ENCODE results near the gene ATP8A2.
"Not testable (repeated sequence)": the region's sequence is repeated elsewhere in the genome, so short reads cannot be mapped to it uniquely, and the experiment has no call there.

The ATP8A2 gene

DNA sequence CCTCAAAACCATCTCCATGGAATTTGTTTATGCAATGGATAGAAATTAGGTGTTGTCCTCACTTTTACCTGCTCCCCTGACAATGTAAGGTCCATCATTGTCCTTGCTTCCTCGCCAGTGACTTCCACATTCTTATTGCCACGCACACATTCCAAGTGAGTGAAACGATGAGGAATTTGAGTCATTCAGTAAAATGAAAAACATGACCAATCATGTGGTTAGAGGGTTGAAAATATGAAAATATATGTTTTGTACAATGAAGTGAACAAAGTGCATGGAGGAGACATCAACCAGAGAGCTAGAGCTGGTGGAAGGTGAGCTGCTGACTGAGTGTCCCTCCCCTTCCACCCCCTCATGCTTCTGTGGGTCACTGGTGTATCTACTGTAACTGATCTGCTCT, 91.7 kb downstream of the ATP8A2 start:
- no peak for DNase-seq (ENCODE audit: low spot score)

DNA sequence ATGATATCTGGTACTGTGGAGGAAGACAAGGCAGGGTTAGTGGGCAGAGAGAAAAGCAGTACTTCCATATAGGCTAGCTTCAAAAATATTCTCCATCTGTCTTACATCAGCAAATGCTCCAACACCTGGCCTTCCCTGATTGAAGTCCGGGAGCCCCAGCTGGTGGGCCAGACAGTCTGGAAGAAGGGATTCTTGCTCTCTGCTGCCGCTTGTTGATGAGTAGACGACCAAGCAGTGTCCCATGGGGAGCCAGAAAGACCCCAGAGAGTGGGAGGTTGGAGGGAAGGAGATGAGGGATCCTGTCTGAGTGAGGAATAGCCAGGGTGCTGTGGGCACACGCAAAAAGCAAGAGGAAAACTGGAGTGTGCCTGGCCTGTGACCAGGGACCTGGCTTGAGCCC, 95.1 kb downstream of the ATP8A2 start:
- DNase-seq (ENCODE audit: low spot score): no peak

DNA sequence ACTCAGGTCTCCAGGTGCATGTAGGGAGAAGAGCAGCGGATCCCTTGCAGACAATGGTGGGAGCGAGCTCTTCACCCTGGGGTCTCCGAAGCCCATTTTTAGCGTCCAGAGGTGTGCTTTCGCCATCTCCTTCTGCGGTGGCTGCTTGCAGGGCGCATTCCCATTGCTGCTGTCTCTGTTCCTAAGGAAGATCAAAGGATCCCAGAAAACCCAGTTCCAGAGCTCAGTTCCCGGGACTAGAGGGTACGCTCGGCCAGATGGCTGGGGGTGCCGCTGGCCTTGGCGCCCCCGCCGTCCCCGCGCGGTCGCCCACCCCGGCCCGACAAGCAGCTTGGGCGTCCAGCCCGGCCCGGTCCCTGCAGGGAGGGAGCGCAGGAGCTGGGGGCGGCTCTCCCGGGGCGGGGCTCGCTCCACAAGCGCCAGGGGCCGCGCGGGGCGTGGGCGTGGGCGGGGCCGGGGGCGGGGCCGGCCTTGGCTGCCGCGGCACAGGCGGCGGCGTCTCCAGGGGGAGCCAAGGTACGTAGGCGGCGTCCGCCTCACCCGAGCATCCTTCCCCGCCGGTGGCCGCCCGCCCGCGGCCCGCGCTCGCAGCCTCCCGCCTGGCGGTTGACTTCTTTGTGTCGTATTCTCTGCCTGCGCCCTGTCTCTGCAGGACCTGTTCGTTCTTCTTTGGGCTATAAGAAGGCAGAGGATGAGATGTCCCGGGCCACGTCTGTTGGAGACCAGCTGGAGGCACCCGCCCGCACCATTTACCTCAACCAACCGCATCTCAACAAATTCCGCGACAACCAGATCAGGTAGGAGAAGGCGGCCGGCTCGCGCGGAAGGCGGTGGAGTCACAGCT, 96.8 kb downstream of the ATP8A2 start:
- DNase-seq (ENCODE audit: low spot score): no peak

DNA sequence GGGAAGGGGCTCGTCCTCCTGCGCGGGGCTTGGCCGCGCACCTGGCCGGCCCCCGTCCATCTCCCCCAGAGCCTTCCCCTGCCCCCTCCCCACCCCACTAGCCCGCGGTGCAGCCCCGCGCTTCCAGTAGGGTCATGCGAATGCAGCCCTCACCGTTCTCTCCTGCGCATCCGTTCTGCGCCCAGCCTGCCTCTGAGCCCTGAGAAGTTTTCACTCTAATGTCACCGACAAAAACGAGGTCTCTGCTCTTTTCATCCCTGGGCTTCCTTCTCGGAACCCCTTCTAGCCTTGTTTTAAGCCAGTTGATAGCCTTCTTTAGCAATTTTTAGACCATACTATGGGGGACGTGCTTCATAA, 97.4 kb downstream of the ATP8A2 start:
- no peak for DNase-seq (ENCODE audit: low spot score)

DNA sequence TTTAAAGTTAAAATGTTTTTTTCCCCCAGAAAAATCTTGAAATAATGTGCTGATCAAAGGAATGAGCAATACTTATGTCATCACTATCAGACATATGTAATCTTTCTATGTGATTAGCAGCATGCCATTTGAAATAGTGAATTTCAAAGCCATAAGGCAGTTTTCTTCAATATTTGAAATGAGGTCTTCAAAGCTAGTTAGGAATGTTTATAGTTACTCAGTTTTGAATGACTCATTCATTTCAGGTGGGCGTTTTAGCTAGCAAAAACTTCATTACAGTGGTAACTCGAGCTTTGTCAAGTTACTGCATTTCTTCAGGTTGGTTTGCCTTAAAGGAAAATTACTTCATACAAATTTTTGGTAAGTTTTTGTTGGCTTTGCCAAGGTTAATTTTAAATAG, 102.1 kb downstream of the ATP8A2 start:
- no peak for DNase-seq (ENCODE audit: low spot score)

DNA sequence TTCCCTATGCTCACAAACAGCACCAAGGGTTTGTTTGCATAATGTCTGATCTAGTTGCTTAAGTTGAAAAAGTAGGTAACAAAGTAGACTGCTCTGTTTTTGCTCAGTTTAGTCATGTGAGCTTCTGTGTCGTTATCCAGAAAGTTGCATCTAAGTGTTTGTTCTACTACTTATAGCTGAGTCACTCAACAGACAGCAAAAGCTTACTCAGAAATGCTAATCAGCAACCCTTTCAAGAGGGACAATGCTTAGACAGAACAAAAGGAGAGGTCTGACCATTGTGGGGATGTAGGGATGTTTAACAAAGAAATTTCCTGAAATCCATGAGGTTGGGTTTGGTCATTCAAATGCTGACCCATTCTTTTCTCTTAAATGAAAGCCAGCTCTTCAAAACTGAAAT, 106.4 kb downstream of the ATP8A2 start:
- no peak for DNase-seq (ENCODE audit: low spot score)

DNA sequence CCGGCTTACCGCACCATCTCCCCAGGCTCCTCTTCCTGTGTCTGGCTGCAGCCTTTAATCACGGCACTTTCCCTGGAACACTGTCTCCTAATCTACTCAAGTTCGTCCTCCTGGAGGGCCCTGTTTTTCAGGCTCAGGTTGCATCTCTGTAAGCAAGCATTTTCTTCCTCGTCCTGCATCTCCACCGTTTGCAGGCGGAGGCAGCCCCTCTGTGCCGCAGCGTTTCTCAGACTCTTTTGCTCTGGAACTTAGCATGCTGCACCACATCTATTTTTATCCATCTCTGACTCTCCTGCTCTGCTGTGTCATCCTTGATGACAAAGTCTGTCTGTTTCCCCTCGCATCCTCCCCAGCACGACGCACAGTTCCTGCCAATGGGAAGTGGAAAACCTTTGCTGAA, 117.5 kb downstream of the ATP8A2 start:
- no peak for DNase-seq (ENCODE audit: low spot score)

DNA sequence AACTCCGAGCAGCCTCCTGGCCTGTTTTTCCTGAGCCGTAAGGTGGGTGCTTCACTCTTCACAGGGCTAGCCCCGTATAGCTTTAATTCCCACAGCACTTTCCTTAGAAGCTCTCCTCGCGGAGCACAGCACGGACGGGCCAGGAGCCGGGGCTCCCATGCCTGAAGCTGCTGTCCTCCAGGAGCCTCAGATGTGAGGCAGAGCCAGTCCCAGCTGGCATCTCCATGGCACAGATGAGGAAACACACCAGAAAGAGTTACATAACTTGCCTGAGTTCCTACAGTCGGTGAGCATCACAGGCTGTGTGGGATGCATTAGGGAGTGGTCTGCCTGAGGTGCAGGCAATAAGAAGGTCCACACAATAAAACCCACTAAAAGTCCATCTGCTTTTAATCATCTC, 118.5 kb downstream of the ATP8A2 start:
- no peak for DNase-seq (ENCODE audit: low spot score)

DNA sequence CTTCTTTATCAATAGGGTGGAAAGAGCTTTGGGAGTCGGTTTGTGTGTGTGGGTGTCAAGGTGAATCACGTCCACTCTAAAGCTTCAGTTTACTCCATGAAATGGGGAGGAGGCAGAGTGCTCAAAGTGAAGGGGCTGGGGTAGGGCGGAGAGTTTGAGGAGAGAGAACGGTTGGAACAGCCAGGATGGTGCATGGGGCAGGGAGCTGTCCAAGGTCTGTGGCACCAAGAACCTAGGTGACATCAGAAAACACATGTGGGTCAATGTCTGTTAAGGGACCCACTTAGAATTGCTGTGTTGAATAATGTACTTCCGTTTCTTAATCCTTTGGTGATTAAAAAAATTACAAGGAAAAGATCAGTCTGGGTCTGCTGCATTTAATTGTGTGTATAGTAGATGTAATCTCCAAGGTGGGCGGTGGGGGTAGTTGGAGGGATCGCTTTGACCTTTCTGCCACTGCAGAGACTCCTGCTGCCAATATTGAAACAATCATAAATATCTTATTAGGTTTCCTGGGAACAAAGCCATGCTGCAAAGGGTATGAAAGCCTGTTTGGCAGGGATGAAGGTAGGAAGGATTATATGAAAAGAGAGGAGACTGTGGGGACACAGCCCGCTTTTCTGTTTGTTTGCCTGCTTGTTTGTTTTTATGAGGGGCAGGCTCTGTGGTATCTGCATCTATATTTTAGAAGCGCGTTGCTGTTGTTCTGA, 122.3 kb downstream of the ATP8A2 start:
- DNase-seq (ENCODE audit: low spot score): no peak

DNA sequence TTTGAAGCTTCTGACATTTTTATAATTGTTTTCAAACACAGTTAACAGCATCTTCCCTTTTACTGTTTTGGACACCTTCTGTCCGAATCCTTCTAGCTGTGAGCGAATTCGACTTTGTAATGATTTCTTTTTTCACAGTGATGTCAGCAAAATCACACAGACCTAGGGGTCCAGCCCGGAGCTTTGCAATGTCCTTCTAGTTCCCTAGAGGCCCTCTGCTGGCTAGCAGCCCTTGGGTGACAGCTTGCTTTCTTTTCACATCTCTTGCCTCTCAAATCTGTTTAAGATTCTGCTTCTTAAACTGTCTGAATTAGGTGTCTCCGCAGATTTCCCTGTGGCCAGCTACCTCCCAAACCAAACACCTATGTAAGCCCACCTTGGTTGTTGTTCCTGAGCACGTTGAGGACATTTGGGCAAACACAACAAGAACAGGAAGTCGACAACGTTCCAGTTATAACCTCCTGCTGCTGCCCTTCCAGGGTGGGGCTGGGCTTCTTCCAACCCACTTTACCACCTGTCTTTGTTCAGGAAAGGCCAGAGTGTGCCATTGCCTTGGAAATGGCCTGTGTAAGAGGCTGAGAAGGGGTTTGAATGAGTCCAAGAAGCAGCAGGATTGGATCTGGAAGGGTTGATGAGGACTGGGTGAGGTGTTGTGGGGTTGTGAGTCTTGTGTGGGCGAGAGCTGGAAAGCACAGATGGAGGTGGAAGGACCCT, 123.1 kb downstream of the ATP8A2 start:
- DNase-seq (ENCODE audit: low spot score): no peak

DNA sequence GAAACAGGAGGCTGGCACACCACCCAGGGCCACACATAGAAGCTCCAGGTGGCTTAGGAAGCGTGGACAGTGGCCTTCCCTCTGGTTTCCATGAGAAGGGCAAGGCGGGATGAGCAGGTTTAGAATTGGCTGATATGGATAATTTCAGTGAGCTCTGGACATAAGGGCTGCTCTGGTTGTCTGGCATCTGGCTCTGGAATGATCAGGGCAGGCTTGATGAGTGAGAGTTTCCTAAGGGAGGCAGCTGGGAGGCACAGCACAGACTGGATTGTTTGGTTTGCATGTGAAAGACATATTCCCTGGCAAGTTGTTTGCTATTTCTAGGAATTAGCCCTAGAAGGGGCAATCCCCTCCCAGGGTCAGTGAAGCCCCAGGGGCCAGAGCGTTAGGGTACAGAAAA, 129.5 kb downstream of the ATP8A2 start:
- no peak for DNase-seq (ENCODE audit: low spot score)

DNA sequence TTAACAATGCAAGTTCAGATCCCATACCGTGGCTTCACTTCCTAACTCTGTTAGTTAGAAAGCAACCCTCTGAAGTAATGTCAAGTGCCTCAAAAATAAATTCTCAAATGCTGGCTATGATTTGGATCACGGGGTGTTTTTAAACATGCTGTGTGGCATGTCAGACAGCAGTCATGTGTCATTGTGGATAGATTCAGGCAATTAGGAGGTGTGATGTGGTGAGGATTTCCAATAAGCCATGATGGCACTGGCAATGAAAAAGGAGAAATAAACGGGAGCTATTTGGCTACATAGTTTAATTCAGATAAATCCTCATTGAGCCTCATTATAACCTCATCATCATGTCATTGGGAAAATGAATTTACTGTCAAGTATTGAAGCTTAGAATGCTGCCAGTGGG, 130.3 kb downstream of the ATP8A2 start:
- DNase-seq (ENCODE audit: low spot score): no peak

DNA sequence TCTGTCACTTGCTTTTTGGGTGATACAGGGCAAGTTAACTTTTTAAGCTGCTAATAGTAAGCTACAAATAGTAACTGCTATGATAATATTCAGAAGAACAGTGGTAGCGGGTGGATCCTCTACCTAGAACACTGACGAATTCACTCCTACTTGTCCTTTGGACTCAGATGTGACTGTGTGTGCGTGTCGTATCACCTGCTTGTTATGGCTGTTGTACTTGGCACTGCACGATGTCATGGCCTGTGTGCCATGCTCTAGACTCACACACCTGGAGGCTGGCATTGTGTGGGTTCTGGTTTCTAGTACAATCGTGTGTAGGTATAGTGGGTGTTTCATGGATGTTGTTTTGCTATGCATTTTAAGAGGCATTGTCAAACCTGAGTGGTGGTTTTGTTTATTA, 130.8 kb downstream of the ATP8A2 start:
- DNase-seq (ENCODE audit: low spot score): no peak

DNA sequence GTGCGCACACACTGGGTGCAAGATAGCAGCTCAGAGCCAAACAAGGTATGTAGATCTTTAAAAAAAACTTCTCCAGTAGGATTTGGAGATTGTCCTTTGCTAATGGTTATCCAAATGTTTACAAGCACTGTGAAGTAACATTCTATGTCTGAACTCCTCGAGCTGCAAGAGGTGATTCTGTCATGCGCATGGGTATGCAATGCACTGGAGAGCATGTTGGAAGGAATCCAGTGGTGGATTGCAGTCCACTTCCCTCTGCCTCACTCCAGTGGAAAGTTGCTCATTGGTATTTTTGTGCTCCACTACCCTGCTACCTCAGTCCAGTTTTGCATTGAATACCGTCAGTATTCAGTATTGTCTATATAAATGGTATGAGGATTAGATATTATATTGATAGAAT, 132.1 kb downstream of the ATP8A2 start:
- no peak for DNase-seq (ENCODE audit: low spot score)

DNA sequence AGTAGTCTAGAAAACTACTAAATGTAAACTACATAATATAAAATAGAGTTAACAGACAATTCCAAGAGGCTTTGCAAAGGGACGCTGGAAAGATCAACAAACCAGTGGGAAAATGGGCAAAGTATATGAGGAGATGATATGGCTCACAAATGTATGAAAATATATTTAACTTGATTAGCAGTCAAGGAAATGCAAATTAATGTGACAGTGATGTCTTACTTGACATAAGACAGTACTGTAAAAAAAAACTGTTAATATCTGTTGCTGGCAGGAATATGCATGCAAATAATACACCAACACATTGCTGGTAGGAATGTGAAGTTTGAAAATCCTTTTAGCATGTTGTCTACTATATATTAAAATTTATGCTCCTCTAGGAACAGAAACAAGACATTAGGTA, 136.1 kb downstream of the ATP8A2 start:
- no peak for DNase-seq (ENCODE audit: low spot score)

DNA sequence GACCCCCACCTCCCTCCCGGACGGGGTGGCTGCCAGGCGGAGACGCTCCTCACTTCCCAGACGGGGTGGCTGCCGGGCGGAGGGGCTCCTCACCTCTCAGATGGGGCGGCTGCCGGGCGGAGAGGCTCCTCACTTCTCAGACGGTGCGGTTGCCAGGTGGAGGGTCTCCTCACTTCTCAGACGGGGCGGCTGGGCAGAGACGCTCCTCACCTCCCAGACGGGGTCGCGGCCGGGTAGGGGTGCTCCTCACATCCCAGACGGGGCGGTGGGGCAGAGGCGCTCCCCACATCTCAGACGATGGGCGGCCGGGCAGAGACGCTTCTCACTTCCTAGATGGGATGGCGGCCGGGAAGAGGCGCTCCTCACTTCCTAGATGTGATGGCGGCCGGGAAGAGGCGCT, 141.3 kb downstream of the ATP8A2 start:
- not testable (repeated sequence) for DNase-seq (ENCODE audit: low spot score)

DNA sequence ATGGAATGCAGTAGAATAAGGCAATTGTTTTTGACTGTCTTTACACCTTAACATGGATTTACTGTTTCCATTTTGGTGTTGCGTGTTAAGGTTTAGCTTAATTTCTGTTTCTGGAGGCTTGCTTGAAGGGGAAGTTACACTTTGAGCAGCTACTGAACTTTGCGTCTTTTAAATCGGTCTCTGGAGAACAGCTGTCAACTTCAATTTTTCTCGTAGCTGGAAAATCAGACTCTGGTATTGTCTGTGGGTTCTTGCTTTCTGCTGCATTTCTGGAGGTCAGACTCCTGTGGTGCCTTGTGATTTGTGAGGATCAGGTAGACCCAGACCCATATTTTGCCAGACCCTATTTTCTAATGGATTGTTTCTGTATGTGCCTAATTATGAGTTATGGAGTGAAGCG, 146.7 kb downstream of the ATP8A2 start:
- no peak for DNase-seq (ENCODE audit: low spot score)

DNA sequence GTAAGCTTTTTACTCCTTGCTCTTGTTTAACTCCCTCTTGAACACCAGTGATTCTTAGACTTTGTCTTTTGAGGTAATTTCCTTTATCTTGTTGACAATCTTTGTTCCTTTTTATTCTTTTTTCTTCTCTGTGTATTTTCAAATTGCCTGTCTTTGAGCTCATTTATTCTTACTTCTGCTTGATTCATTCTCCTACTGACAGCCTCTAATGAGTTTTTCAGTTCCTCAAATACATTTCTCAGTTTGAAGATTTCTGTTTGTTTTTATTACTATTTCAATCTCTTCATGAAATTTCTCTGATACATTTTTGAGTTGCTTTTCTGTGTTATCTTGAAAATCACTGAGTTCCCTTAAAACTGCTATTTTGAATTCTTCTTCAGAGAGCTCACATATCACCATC, 154.1 kb downstream of the ATP8A2 start:
- no peak for DNase-seq (ENCODE audit: low spot score)

DNA sequence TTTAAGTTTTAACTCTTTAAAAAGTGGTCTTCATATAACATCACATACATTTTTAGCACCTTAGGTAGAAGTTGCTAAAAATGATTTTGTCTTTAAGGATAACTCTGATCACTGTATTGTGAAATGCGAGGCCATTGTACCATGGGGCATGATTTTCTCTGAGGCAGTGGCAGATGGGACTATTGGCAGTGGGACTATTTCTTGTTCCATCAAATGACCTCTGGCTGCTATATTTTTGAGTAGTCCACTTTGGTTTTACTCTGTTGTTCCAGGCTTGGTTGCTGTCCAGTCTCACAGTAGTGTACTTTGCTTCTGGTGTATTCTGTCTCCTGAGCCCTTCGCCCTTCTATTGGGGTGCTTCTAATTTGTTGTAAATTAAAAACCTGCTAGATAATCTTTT, 156.5 kb downstream of the ATP8A2 start:
- DNase-seq (ENCODE audit: low spot score): no peak

DNA sequence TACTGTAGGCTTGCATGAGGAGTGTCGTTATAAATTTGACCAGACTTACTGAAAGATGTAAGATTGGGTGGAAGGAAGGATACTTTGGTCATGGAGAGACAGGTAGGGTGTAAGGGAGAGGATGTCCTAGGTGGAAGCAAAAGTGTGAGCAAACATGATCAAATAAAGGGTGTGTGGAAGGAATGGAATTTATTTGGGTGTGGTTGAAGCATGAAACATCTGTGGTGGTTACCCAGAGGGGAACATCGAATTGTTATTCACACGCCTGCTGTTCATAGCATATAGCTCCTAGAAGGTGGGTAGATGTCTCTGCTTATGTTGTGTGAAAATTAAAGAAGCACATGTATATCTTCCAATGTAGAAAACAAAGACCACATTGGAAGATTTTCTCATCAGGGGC, 157.7 kb downstream of the ATP8A2 start:
- no peak for DNase-seq (ENCODE audit: low spot score)

DNA sequence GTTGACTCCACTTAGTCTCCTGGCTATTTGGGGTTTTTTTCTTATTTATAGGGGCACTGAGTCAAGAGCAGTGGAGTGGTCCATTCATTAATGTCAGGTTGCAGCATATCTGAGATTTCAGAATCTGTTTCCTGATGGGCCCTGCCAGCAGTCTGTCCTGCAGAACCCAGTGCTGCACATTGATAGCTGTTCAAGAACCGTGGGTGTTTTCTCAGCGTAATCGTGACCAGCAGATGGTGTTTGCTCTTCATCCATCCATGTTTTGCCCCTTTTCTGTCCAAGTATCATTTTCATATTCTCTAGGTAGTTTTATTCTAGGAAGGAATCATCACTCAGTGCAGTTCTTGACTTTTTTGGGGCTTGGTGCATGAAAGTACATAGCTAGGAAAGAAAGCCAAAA, 166.5 kb downstream of the ATP8A2 start:
- no peak for DNase-seq (ENCODE audit: low spot score)

DNA sequence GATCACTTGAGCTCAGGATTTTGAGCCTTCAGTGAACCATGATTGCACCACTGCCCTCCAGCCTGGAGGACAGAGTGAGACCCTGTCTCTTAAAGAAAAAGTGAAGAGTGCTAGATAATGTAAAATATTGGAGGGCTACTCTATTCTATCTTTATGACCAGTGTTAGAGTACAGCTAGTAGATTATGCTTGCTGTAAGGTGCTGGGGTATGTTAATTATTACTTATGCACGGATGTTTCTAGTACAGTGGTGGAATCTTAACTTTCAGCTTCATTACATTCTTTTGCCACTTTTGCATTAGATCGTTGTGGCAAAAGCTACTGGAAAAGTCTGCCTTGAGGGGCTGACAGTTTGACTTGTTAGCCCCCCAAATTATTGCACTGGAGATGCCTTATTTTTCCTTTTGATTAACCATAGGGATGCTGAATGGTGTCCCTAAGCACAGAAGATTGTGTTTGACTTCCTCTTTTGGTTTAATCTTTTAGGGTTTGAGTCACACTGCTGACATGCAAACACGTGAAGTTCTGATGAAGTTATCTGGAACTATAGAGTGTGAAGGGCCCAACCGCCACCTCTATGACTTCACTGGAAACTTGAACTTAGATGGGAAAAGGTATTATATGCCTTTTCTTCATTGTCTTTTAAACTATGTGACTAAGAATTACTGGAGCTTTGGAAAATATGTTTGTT, 169.8 kb downstream of the ATP8A2 start:
- DNase-seq (ENCODE audit: low spot score): no peak

DNA sequence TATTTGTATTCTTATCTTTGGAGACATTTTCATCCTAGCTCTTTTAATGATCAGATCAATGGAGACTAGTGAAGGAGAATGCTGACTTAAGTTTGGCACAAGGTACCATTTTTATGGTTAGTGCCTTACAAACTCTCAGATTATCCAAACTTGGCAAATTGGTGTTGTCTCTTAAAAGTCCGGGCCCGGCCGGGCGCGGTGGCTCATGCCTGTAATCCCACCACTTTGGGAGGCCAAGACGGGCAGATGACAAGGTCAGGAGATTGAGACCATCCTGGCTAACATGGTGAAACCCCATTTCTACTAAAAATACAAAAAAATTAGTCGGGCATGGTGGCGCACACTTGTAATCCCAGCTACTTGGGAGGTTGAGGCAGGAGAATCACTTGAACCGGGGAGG, 177.2 kb downstream of the ATP8A2 start:
- DNase-seq (ENCODE audit: low spot score): not testable (repeated sequence)
